Activated naive CD8-positive, alpha-beta T cell treated with anti-CD3 and anti-CD28 coated beads, Interleukin-2, amount 50 U/mL, for 16 hours (primary cell): ENCODE results near the gene UBR2.

Experiments used
- DNase-seq: peaks from one replicate; pipeline ENCODE4 v3.0.0-alpha.2; 2020; ENCODE audit warnings: low read depth, low spot score

The UBR2 gene

GRCh38 chr6:42563697-42564505 is at the start of gene UBR2:
Gene UBR2 (plus strand): TSS chr6:42564029. CDS start chr6:42564320, 291 bp downstream.
- peak; percentile 87 for DNase-seq

- no peak for DNase-seq
Observed at GRCh38 chr6:42514745-42515144, 49.1 kb upstream of the UBR2 start.

GRCh38 chr6:42519779-42520178 is 44.0 kb upstream of the UBR2 start:
- DNase-seq, result no peak

GRCh38 chr6:42520786-42521607 is 42.8 kb upstream of the UBR2 start:
- DNase-seq, result no peak

- DNase-seq, result no peak
Observed at GRCh38 chr6:42522036-42522435, 41.8 kb upstream of the UBR2 start.

GRCh38 chr6:42522942-42523814 is 40.7 kb upstream of the UBR2 start:
- no peak for DNase-seq

- DNase-seq, result no peak
Observed at GRCh38 chr6:42525206-42525605, 38.6 kb upstream of the UBR2 start.

GRCh38 chr6:42526616-42527015 is 37.2 kb upstream of the UBR2 start:
- DNase-seq, result no peak

GRCh38 chr6:42527204-42527603 is 36.6 kb upstream of the UBR2 start:
- DNase-seq, result no peak

GRCh38 chr6:42530296-42530695 is 33.5 kb upstream of the UBR2 start:
- DNase-seq, result no peak

GRCh38 chr6:42530751-42531150 is 33.1 kb upstream of the UBR2 start:
- no peak for DNase-seq

GRCh38 chr6:42532038-42532669 is 31.7 kb upstream of the UBR2 start:
- DNase-seq, result no peak

- DNase-seq, result no peak
Observed at GRCh38 chr6:42533794-42534193, 30.0 kb upstream of the UBR2 start.

GRCh38 chr6:42537536-42537935 is 26.3 kb upstream of the UBR2 start:
- DNase-seq, result no peak

- no peak for DNase-seq
Observed at GRCh38 chr6:42539135-42539534, 24.7 kb upstream of the UBR2 start.

- no peak for DNase-seq
Observed at GRCh38 chr6:42545226-42545773, 18.5 kb upstream of the UBR2 start.

GRCh38 chr6:42547407-42548329 is 16.2 kb upstream of the UBR2 start:
- peak; percentile 72 for DNase-seq

- no peak for DNase-seq
Observed at GRCh38 chr6:42550277-42550676, 13.6 kb upstream of the UBR2 start.

GRCh38 chr6:42551217-42551616 is 12.6 kb upstream of the UBR2 start:
- DNase-seq, result no peak

- DNase-seq, result no peak
Observed at GRCh38 chr6:42552380-42552779, 11.4 kb upstream of the UBR2 start.
